ENCODE results near the gene C8A.

- TF ChIP-seq POLR2A (IDR thresholded peaks at IDR 0.05): no peak
- no peak for TF ChIP-seq CTCF (IDR thresholded peaks at IDR 0.05)
These were observed 98.8 kb downstream of the C8A start for GRCh38 chr1:56953386-56953785.
